DND-41 (cell line): ENCODE measurements around the gene KAZALD1.
A peak's percentile ranks its signal among the peaks of the same experiment; 100 is the strongest.

Source experiments
- ATAC-seq: fragments of 200-7000 bp; cut with Tn5 transposase; 3 replicates; pipeline ENCODE4 v1.9.1; 2021; ENCODE audit warnings: low read depth; ENCODE audit not compliant: insufficient read depth
- DNase-seq: peaks from one replicate; pipeline ENCODE4 v3.0.0-alpha.2; 2020
- H2AFZ ChIP-seq: 2 replicates; pipeline ENCODE4 v1.6.0; 2012; ENCODE audit warnings: low read depth, low read length
- H3K27ac ChIP-seq: 2 replicates; pipeline ENCODE4 v1.5.1; 2012; ENCODE audit warnings: low read length, inconsistent platforms
- H3K27me3 ChIP-seq: fragments of 200-600 bp; sonication (generic); 2 replicates; pipeline ENCODE4 v1.6.0; 2012; ENCODE audit warnings: low read length, mild to moderate bottlenecking, inconsistent platforms; ENCODE audit not compliant: insufficient read depth, poor library complexity
- H3K36me3 ChIP-seq: 2 replicates; pipeline ENCODE4 v1.5.1; 2012; ENCODE audit warnings: low read length, inconsistent platforms; ENCODE audit not compliant: insufficient read depth
- H3K4me1 ChIP-seq: 2 replicates; pipeline ENCODE4 v1.5.1; 2012; ENCODE audit warnings: mild to moderate bottlenecking, low read length; ENCODE audit not compliant: insufficient read depth
- H3K4me2 ChIP-seq: 2 replicates; pipeline ENCODE4 v1.6.0; 2012; ENCODE audit warnings: mild to moderate bottlenecking, moderate library complexity, low read length, inconsistent platforms; ENCODE audit not compliant: insufficient read depth
- H3K4me3 ChIP-seq, 2 experiments: fragments of 200-600 bp in 1 of 2; shearing (Covaris generic) in 1 of 2; 2 replicates each; pipeline ENCODE4 v1.5.1; 2012 to 2016; ENCODE audit warnings: inconsistent platforms in 2 of 2, low read length in 2 of 2, mild to moderate bottlenecking in 2 of 2, low read depth in 1 of 2, moderate library complexity in 1 of 2
- H3K79me2 ChIP-seq: 2 replicates; pipeline ENCODE4 v1.6.0; 2012; ENCODE audit warnings: low read length, inconsistent platforms; ENCODE audit not compliant: insufficient read depth
- H3K9ac ChIP-seq: 2 replicates; pipeline ENCODE4 v1.6.0; 2012; ENCODE audit warnings: low read depth, mild to moderate bottlenecking, inconsistent platforms, low read length, moderate library complexity
- H3K9me3 ChIP-seq: 2 replicates; pipeline ENCODE4 v1.5.1; 2012; ENCODE audit warnings: low read length, moderate library complexity, mild to moderate bottlenecking, inconsistent platforms; ENCODE audit not compliant: insufficient read depth, severe bottlenecking
- H4K20me1 ChIP-seq: 2 replicates; pipeline ENCODE4 v1.6.0; 2012; ENCODE audit warnings: low read length; ENCODE audit not compliant: insufficient read depth
- CTCF ChIP-seq: IDR thresholded peaks from 2 replicates; pipeline ENCODE4 v1.5.1; 2012; ENCODE audit warnings: borderline replicate concordance, low read length, moderate library complexity, mild to moderate bottlenecking; ENCODE audit not compliant: poor library complexity, severe bottlenecking; ENCODE audit errors: extremely low read depth
- EZH2 ChIP-seq: IDR thresholded peaks from 3 replicates; pipeline ENCODE4 v1.6.1; 2012; ENCODE audit warnings: borderline replicate concordance, low read depth, mild to moderate bottlenecking, moderate library complexity, low read length, inconsistent platforms; ENCODE audit not compliant: severe bottlenecking

The KAZALD1 gene

GRCh38 chr10:101044117-101044516 is 17.7 kb upstream of the KAZALD1 start:
- no peak overlapping the region for H3K27ac ChIP-seq
- H3K4me1 ChIP-seq = peaks cover 29% of the 10 kb centered on the region

GRCh38 chr10:101046332-101047238 is 15.2 kb upstream of the KAZALD1 start:
- Histone ChIP-seq H3K27me3 (no peaks in the 10 kb centered on the region), H3K4me1 (peaks cover 26% of the 10 kb centered on the region), H4K20me1 (peaks cover 10% of the 10 kb centered on the region; the same call in 1 of the 2 replicates), H3K79me2 (peaks cover 22% of the 10 kb centered on the region), H2AFZ (no peak overlapping the region), H3K9me3 (no peaks in the 10 kb centered on the region), H3K9ac (no peak overlapping the region), H3K4me2 (no peak overlapping the region), H3K4me3 (no peak overlapping the region), H3K36me3 (peaks cover 6% of the 10 kb centered on the region), H3K27ac (no peak overlapping the region)
- DNase-seq = no peak
- no peak for TF ChIP-seq CTCF
- no peak for TF ChIP-seq EZH2
- ATAC-seq = no peak

More at GRCh38 chr10:101044117-101044516, 17.7 kb upstream of the KAZALD1 start:
- Histone ChIP-seq H3K4me2 (peak overlapping the region; percentile 88; the same call in 1 of the 2 replicates), H3K36me3 (no peaks in the 10 kb centered on the region), H3K27me3 (no peaks in the 10 kb centered on the region), H3K4me3 (no peak overlapping the region), H2AFZ (no peak overlapping the region), H3K9ac (no peak overlapping the region; the same call in 1 of the 2 replicates), H4K20me1 (peaks cover 6% of the 10 kb centered on the region; the same call in 1 of the 2 replicates), H3K9me3 (no peaks in the 10 kb centered on the region), H3K79me2 (peaks cover 11% of the 10 kb centered on the region)
- ATAC-seq = no peak
- TF ChIP-seq CTCF (no peak), EZH2 (no peak)
- DNase-seq = no peak

GRCh38 chr10:101047268-101047667 is 14.5 kb upstream of the KAZALD1 start:
- Histone ChIP-seq H3K4me2 (no peak overlapping the region), H3K9me3 (no peaks in the 10 kb centered on the region), H4K20me1 (peaks cover 10% of the 10 kb centered on the region; the same call in 1 of the 2 replicates), H3K4me1 (peaks cover 19% of the 10 kb centered on the region), H3K4me3 (no peak overlapping the region), H3K9ac (no peak overlapping the region), H2AFZ (no peak overlapping the region), H3K27ac (no peak overlapping the region), H3K27me3 (no peaks in the 10 kb centered on the region), H3K79me2 (peaks cover 24% of the 10 kb centered on the region), H3K36me3 (peaks cover 11% of the 10 kb centered on the region)
- no peak for TF ChIP-seq EZH2
- TF ChIP-seq CTCF = no peak
- DNase-seq (no peak), ATAC-seq (no peak)
